GM13977 (cell line): Measurements from ENCODE around the gene AGBL4.

Source experiments
- DNase-seq: peaks from one replicate; pipeline ENCODE4 v3.0.0; 2012; ENCODE audit warnings: low spot score
- CTCF ChIP-seq: IDR thresholded peaks from 2 replicates; pipeline ENCODE4 v1.5.1; 2012; ENCODE audit warnings: mild to moderate bottlenecking, control low read depth; ENCODE audit not compliant: insufficient read depth; ENCODE audit errors: extremely low read depth, missing control alignments
- in situ Hi-C: fragments of 300-500 bp; cut with MboI; formaldehyde crosslinking; loops from one replicate; pipeline ENCODE4 v1.12.0; 2022; ENCODE audit warnings: low sequenced_read_pairs, low pct_unique_long_range_greater_than_20kb, mixed read lengths, inconsistent platforms; ENCODE audit not compliant: unreplicated experiment

Gene AGBL4

GRCh38 chr1:48671578-48671977 lies 1352.2 kb downstream of the AGBL4 start:
- TF ChIP-seq CTCF: no peak
- DNase-seq: no peak
- in situ Hi-C loops: no loop called here

GRCh38 chr1:48670234-48671020 lies 1353.3 kb downstream of the AGBL4 start:
- in situ Hi-C loops: no loop called here
- DNase-seq: no peak

GRCh38 chr1:48668339-48668738 lies 1355.4 kb downstream of the AGBL4 start:
- DNase-seq: no peak
- TF ChIP-seq CTCF: no peak
- in situ Hi-C loops: no loop called here

More at GRCh38 chr1:48670234-48671020, 1353.3 kb downstream of the AGBL4 start:
- TF ChIP-seq CTCF: no peak

- no peak for TF ChIP-seq CTCF
- no peak for DNase-seq
- in situ Hi-C loops: no loop called here
Measured at GRCh38 chr1:48667782-48668181, 1356.0 kb downstream of the AGBL4 start.

GRCh38 chr1:48665708-48666407 lies 1357.9 kb downstream of the AGBL4 start:
- in situ Hi-C loops: no loop called here
- no peak for DNase-seq
- TF ChIP-seq CTCF: no peak

- no peak for TF ChIP-seq CTCF
- no peak for DNase-seq
- in situ Hi-C loops: no loop called here
Measured at GRCh38 chr1:48661726-48662463, 1361.9 kb downstream of the AGBL4 start.
